ENCODE measurements around the gene OXGR1. TPM values are rescaled to one million over a fixed set of nuclear protein-coding genes. Genes with fewer than 3 reads are reported as not detected.

OXGR1 gene
- total RNA-seq, 2 experiments from 2014 or later, result not detected

GRCh38 chr13:97017322-97017721 is 23.0 kb upstream of the OXGR1 start:
- no peak for DNase-seq (ENCODE audit: low spot score)
- H3K4me2 ChIP-seq (ENCODE audit: low read length), result no peak overlapping the region
- CTCF ChIA-PET (ENCODE audit: unreplicated experiment), result no interaction called here
- no peaks in the 10 kb centered on the region for H3K9me2 ChIP-seq (ENCODE audit: insufficient read depth, low read length)
- peaks cover 16% of the 10 kb centered on the region; the same call in 1 of the 2 replicates for H3K9me3 ChIP-seq (ENCODE audit: low read length)
- H3K36me3 ChIP-seq (ENCODE audit: insufficient read depth, low read length), result no peaks in the 10 kb centered on the region
- no peaks in the 10 kb centered on the region for H4K20me1 ChIP-seq (ENCODE audit: insufficient read depth, low read length)
- H3K79me2 ChIP-seq (ENCODE audit: insufficient read depth, low read depth, low read length), result no peaks in the 10 kb centered on the region
- no peak overlapping the region for H2AFZ ChIP-seq (ENCODE audit: low read length)
- H3K4me3 ChIP-seq (ENCODE audit: low read depth, low read length, poor library complexity, severe bottlenecking), result no peak overlapping the region
- POLR2A ChIA-PET, result no interaction called here
- TF ChIP-seq EZH2phosphoT487 (IDR thresholded peaks at IDR 0.05; ENCODE audit: borderline replicate concordance, low read depth, low read length) (no peak), CTCF (conservative IDR thresholded peaks at IDR 0.05; ENCODE audit: low read length) (no peak)
- H3K4me1 ChIP-seq (ENCODE audit: insufficient read depth, low read length, poor library complexity, severe bottlenecking), result peaks cover 30% of the 10 kb centered on the region
- no TSS peak for BruUV-seq (replicated peaks)
- no peak overlapping the region for H3K27ac ChIP-seq (ENCODE audit: low read depth, low read length, poor library complexity, severe bottlenecking)
- intact Hi-C loops (cut with micrococcal nuclease; ENCODE audit: unreplicated experiment), result no loop called here

GRCh38 chr13:97015661-97016350 is 21.5 kb upstream of the OXGR1 start:
- H2AFZ ChIP-seq (ENCODE audit: low read length), result peak overlapping the region; percentile 61; the same call in 1 of the 2 replicates
- intact Hi-C loops (cut with micrococcal nuclease; ENCODE audit: unreplicated experiment), result no loop called here
- CTCF ChIA-PET (ENCODE audit: unreplicated experiment), result no interaction called here
- peaks cover 30% of the 10 kb centered on the region for H3K4me1 ChIP-seq (ENCODE audit: insufficient read depth, low read length, poor library complexity, severe bottlenecking)
- no peaks in the 10 kb centered on the region for H4K20me1 ChIP-seq (ENCODE audit: insufficient read depth, low read length)
- H3K4me2 ChIP-seq (ENCODE audit: low read length), result peak overlapping the region; percentile 77
- peak; percentile 64 for DNase-seq (ENCODE audit: low spot score)
- peaks cover 16% of the 10 kb centered on the region; the same call in 1 of the 2 replicates for H3K9me3 ChIP-seq (ENCODE audit: low read length)
- H3K27ac ChIP-seq (ENCODE audit: low read depth, low read length, poor library complexity, severe bottlenecking), result peak overlapping the region; percentile 67
- H3K36me3 ChIP-seq (ENCODE audit: insufficient read depth, low read length), result no peaks in the 10 kb centered on the region
- H3K4me3 ChIP-seq (ENCODE audit: low read depth, low read length, poor library complexity, severe bottlenecking), result peak overlapping the region; percentile 46
- TF ChIP-seq CTCF (conservative IDR thresholded peaks at IDR 0.05; ENCODE audit: low read length) (no peak), EZH2phosphoT487 (IDR thresholded peaks at IDR 0.05; ENCODE audit: borderline replicate concordance, low read depth, low read length) (no peak)
- no TSS peak for BruUV-seq (replicated peaks)
- POLR2A ChIA-PET, result interaction anchor here (0.8 to 2.0 kb wide), 2 partner anchors 13 to 51 kb away, joined by 5 to 10 read pairs; no protein-coding TSS in a partner anchor
- no peaks in the 10 kb centered on the region for H3K79me2 ChIP-seq (ENCODE audit: insufficient read depth, low read depth, low read length)
- no peaks in the 10 kb centered on the region for H3K9me2 ChIP-seq (ENCODE audit: insufficient read depth, low read length)

Measured in OCI-LY7 (cell line).